Upper lobe of left lung (tissue), 6 donors: ENCODE results near the gene OGFR. TPM values are rescaled to one million over a fixed set of nuclear protein-coding genes. Genes with fewer than 3 reads are reported as not detected.

ENCODE experiments used
- ATAC-seq, 2 donors: fragments of 200-7000 bp; cut with Tn5 transposase; one replicate each; pipeline ENCODE4 v1.9.1; 2022; ENCODE audit warnings: mild to moderate bottlenecking in 2 of 2, moderate library complexity in 2 of 2; ENCODE audit not compliant: low FRiP score in 2 of 2
- DNase-seq, 2 donors: peaks; one replicate each; pipeline ENCODE4 v3.0.0-alpha.2; 2019 to 2020
- H3K27ac ChIP-seq, 4 donors: fragments of 200-600 bp; sonication (generic); one replicate each; pipeline ENCODE4 v1.5.1; 2016 to 2019
- H3K27me3 ChIP-seq, 4 donors: fragments of 200-600 bp; sonication (generic); one replicate each; pipeline ENCODE4 v1.5.1; 2017 to 2019
- H3K36me3 ChIP-seq, 4 donors: fragments of 200-600 bp; sonication (generic); one replicate each; pipeline ENCODE4 v1.5.1; 2016 to 2019
- H3K4me1 ChIP-seq, 4 donors: fragments of 200-600 bp; sonication (generic); one replicate each; pipeline ENCODE4 v1.5.1; 2018 to 2019
- H3K4me3 ChIP-seq, 4 donors: fragments of 200-600 bp; sonication (generic); one replicate each; pipeline ENCODE4 v1.5.1; 2017 to 2019; ENCODE audit warnings: mild to moderate bottlenecking in 2 of 4, moderate library complexity in 1 of 4
- H3K9me3 ChIP-seq, 4 donors: fragments of 200-600 bp; sonication (generic); one replicate each; pipeline ENCODE4 v1.5.1; 2018 to 2019
- CTCF ChIP-seq, 6 experiments: fragments of 450-650 bp in 4 of 6; fragments of 200-600 bp in 2 of 6; sonication (generic) in 2 of 6; IDR thresholded peaks; one replicate each; pipeline ENCODE4 v1.5.1; 2016 to 2019; ENCODE audit warnings: antibody characterized with exemption in 6 of 6
- EP300 ChIP-seq, 4 donors: sonication (generic); formaldehyde crosslinking; IDR thresholded peaks; one replicate each; pipeline ENCODE4 v1.5.1; 2017; ENCODE audit warnings: antibody characterized with exemption in 4 of 4, control low read depth in 2 of 4
- POLR2A ChIP-seq, 4 donors: fragments of 450-650 bp; IDR thresholded peaks; one replicate each; pipeline ENCODE4 v1.5.1; 2016 to 2017; ENCODE audit warnings: antibody characterized with exemption in 4 of 4, mild to moderate bottlenecking in 2 of 4
- POLR2AphosphoS5 ChIP-seq, 2 donors: sonication (generic); formaldehyde crosslinking; IDR thresholded peaks; one replicate each; pipeline ENCODE4 v1.5.1; 2017; ENCODE audit warnings: antibody characterized with exemption in 2 of 2
- WGBS, 2 donors: methylation state at CpG; one replicate each; pipeline ENCODE4 v1.1.5; 2017 to 2018; 5-methylcytosine and 5-hydroxymethylcytosine counted together
- total RNA-seq, 6 donors: library from RNA; depleted of rRNA in 4 of 6; stranded (reverse); fragments of >200 nt in 4 of 6; gene quantifications; one replicate each; pipeline versions ENCODE4 v1.1.0 to v1.2.1, GENCODE V29; 2016 to 2021
- donor health status: DM: no; HTN: no; CAD: no; lungs with moderate emphysema.
- donor health status: DM: no; HTN: yes; CAD: no; lungs with severe emphysema.

OGFR gene
- total RNA-seq, 6 donors from 2014 or later: 63.8 to 166 (median 74.9) TPM

- Histone ChIP-seq H3K4me3 (peak overlapping the region in 2 of 4 donors; percentile 98 to 100), H3K27ac (peak overlapping the region; percentile 88 to 94 (median 91)), H3K27me3 (no peaks in the 10 kb centered on the region), H3K36me3 (peaks cover 19 to 49% (median 41%) of the 10 kb centered on the region in 4 donors), H3K4me1 (peaks cover 31 to 45% (median 34%) of the 10 kb centered on the region in 4 donors), H3K9me3 (no peaks in the 10 kb centered on the region)
- TF ChIP-seq POLR2A (IDR thresholded peaks at IDR 0.05) (no peak), POLR2AphosphoS5 (IDR thresholded peaks at IDR 0.05) (no peak), CTCF (IDR thresholded peaks at IDR 0.05) (no peak), EP300 (IDR thresholded peaks at IDR 0.05) (no peak)
- no peak for ATAC-seq
- 60 to 79% methylated on average over 8 to 9 of the region's 11 CpGs for WGBS, 2 donors
- peak in 1 of 2 donors; percentile 29 for DNase-seq
These were observed 1.9 kb downstream of the OGFR start for GRCh38 chr20:62806383-62807050.

GRCh38 chr20:62807444-62808210 is 3.0 kb downstream of the OGFR start:
- TF ChIP-seq POLR2AphosphoS5 (IDR thresholded peaks at IDR 0.05): no peak
- TF ChIP-seq CTCF (IDR thresholded peaks at IDR 0.05): no peak
- TF ChIP-seq EP300 (IDR thresholded peaks at IDR 0.05): no peak
- TF ChIP-seq POLR2A (IDR thresholded peaks at IDR 0.05): no peak
- peaks cover 30 to 60% (median 52%) of the 10 kb centered on the region in 4 donors for H3K36me3 ChIP-seq
- H3K27ac ChIP-seq: peak overlapping the region in 2 of 4 donors; percentile 3 to 27
- no peak for ATAC-seq
- no peaks in the 10 kb centered on the region for H3K9me3 ChIP-seq
- peak in 1 of 2 donors; percentile 18 for DNase-seq
- WGBS, 2 donors: 85 to 90% methylated on average over 8 to 23 of the region's 23 CpGs
- H3K4me3 ChIP-seq: peak overlapping the region in 1 of 4 donors; percentile 100
- H3K4me1 ChIP-seq: peaks cover 31 to 44% (median 34%) of the 10 kb centered on the region in 4 donors
- no peaks in the 10 kb centered on the region for H3K27me3 ChIP-seq

GRCh38 chr20:62808211-62808865 is 3.7 kb downstream of the OGFR start:
- WGBS, 2 donors: 42 to 52% methylated on average over 15 to 21 of the region's 21 CpGs
- DNase-seq (peak; percentile 74 to 86), ATAC-seq (peak in 1 of 2 donors; percentile 73)
- H3K27ac ChIP-seq: peak overlapping the region in 1 of 4 donors; percentile 27
- no peaks in the 10 kb centered on the region for H3K9me3 ChIP-seq
- H3K27me3 ChIP-seq: no peaks in the 10 kb centered on the region
- H3K4me1 ChIP-seq: peaks cover 31 to 37% (median 34%) of the 10 kb centered on the region in 4 donors
- H3K4me3 ChIP-seq: no peak overlapping the region
- H3K36me3 ChIP-seq: peaks cover 34 to 64% (median 58%) of the 10 kb centered on the region in 4 donors
- TF ChIP-seq CTCF (IDR thresholded peaks at IDR 0.05) (peak; percentile 81 to 99 (median 86)), EP300 (IDR thresholded peaks at IDR 0.05) (no peak)

GRCh38 chr20:62809530-62810428 is 5.1 kb downstream of the OGFR start:
- DNase-seq (peak in 1 of 2 donors; percentile 62), ATAC-seq (no peak)
- H3K9me3 ChIP-seq: no peaks in the 10 kb centered on the region
- H3K27ac ChIP-seq: no peak overlapping the region
- H3K36me3 ChIP-seq: peaks cover 34 to 73% (median 66%) of the 10 kb centered on the region in 4 donors
- no peak overlapping the region for H3K4me3 ChIP-seq
- WGBS, 2 donors: 93 to 97% methylated on average over 12 to 23 of the region's 24 CpGs
- peaks cover 0 to 2% (median under 1%) of the 10 kb centered on the region in 4 donors for H3K27me3 ChIP-seq
- H3K4me1 ChIP-seq: peaks cover 27 to 42% (median 29%) of the 10 kb centered on the region in 4 donors
- TF ChIP-seq POLR2A (IDR thresholded peaks at IDR 0.05) (no peak), EP300 (IDR thresholded peaks at IDR 0.05) (no peak), CTCF (IDR thresholded peaks at IDR 0.05) (no peak), POLR2AphosphoS5 (IDR thresholded peaks at IDR 0.05) (no peak)
